ENCODE measurements around the gene ADAM15.

ADAM15 gene

DNA sequence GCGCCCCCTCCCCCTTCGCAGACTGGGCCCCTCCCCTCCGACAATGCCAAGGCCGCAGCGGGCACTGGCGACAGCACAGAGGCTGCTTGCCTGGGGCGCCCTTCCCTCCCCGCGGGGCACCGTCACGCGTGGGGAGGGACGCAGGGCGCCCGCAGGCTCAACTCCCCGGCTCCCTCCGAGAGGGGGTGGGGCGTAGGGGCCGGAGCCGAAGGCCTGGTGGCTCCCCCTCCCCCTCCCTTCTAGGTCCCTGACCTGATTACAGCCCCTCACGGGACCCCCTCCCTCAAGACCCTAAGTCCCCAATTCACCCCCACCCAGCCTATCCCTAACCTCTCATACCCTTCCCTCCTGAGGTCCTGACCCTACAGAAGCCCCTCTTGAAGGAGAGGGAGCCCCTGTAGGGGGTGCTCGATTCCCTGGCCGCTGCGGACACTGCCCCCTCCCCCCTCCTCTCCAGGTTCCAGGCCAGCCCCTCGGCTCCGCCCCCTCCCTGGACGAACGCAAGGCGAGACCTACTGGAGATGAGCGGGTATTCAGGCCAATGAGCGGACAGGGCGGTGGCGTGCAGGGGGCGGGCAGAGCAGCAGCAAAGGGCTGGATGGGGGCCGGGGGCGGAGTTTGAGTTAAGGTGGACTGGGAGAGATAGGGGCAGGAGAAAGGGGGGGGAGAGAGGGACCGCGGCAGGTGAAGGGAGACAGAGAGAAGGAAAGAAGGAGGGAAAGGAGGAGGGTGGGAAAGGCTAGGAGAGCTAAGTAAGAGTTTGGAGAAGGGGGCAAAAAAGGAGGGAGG lies 49.2 kb upstream of the ADAM15 start (continued):
- no peak for TF ChIP-seq ZNF114 (tag by site-specific recombination; IDR thresholded peaks at IDR 0.05)
- no peak for TF ChIP-seq ZNF791 (tag by site-specific recombination; IDR thresholded peaks at IDR 0.05)
- no peak for TF ChIP-seq GLI2 (tag by site-specific recombination; IDR thresholded peaks at IDR 0.05; ENCODE audit: borderline replicate concordance, low read depth)
- TF ChIP-seq EGR2 (tag by site-specific recombination; IDR thresholded peaks at IDR 0.05; ENCODE audit: low read depth) = peak; percentile 73
- TF ChIP-seq ZNF184 (tag by site-specific recombination; IDR thresholded peaks at IDR 0.05) = no peak
- no peak; the same call in 1 of the 2 replicates for TF ChIP-seq ZNF24 (tag by site-specific recombination; IDR thresholded peaks at IDR 0.05)
- no peak for TF ChIP-seq ZNF529 (tag by site-specific recombination; IDR thresholded peaks at IDR 0.05; ENCODE audit: insufficient replicate concordance)
- TF ChIP-seq ZNF302 (tag by site-specific recombination; IDR thresholded peaks at IDR 0.05; ENCODE audit: low read depth) = no peak
- TF ChIP-seq, protein P1, sequence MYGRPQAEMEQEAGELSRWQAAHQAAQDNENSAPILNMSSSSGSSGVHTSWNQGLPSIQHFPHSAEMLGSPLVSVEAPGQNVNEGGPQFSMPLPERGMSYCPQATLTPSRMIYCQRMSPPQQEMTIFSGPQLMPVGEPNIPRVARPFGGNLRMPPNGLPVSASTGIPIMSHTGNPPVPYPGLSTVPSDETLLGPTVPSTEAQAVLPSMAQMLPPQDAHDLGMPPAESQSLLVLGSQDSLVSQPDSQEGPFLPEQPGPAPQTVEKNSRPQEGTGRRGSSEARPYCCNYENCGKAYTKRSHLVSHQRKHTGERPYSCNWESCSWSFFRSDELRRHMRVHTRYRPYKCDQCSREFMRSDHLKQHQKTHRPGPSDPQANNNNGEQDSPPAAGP (tag by site-specific recombination; IDR thresholded peaks at IDR 0.05) = peak; percentile 23
- TF ChIP-seq, protein P2, sequence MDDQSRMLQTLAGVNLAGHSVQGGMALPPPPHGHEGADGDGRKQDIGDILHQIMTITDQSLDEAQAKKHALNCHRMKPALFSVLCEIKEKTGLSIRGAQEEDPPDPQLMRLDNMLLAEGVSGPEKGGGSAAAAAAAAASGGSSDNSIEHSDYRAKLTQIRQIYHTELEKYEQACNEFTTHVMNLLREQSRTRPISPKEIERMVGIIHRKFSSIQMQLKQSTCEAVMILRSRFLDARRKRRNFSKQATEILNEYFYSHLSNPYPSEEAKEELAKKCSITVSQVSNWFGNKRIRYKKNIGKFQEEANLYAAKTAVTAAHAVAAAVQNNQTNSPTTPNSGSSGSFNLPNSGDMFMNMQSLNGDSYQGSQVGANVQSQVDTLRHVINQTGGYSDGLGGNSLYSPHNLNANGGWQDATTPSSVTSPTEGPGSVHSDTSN (CRISPR knock-in tag; IDR thresholded peaks at IDR 0.05) = peak; percentile 56; the same call in 1 of the 2 replicates
- peak; percentile 82 for TF ChIP-seq ZSCAN23 (tag by site-specific recombination; IDR thresholded peaks at IDR 0.05)
- TF ChIP-seq ZNF596 (tag by site-specific recombination; IDR thresholded peaks at IDR 0.05) = peak; percentile 57; the same call in 1 of the 2 replicates
- no peak for TF ChIP-seq ZNF776 (tag by site-specific recombination; IDR thresholded peaks at IDR 0.05; ENCODE audit: borderline replicate concordance)
- TF ChIP-seq, protein P3, sequence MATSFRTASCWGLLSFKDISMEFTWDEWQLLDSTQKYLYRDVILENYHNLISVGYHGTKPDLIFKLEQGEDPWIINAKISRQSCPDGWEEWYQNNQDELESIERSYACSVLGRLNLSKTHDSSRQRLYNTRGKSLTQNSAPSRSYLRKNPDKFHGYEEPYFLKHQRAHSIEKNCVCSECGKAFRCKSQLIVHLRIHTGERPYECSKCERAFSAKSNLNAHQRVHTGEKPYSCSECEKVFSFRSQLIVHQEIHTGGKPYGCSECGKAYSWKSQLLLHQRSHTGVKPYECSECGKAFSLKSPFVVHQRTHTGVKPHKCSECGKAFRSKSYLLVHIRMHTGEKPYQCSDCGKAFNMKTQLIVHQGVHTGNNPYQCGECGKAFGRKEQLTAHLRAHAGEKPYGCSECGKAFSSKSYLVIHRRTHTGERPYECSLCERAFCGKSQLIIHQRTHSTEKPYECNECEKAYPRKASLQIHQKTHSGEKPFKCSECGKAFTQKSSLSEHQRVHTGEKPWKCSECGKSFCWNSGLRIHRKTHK (tag by site-specific recombination; IDR thresholded peaks at IDR 0.05) = no peak
- no peak for TF ChIP-seq ZNF555 (tag by site-specific recombination; conservative IDR thresholded peaks at IDR 0.05)
- TF ChIP-seq, protein P4, sequence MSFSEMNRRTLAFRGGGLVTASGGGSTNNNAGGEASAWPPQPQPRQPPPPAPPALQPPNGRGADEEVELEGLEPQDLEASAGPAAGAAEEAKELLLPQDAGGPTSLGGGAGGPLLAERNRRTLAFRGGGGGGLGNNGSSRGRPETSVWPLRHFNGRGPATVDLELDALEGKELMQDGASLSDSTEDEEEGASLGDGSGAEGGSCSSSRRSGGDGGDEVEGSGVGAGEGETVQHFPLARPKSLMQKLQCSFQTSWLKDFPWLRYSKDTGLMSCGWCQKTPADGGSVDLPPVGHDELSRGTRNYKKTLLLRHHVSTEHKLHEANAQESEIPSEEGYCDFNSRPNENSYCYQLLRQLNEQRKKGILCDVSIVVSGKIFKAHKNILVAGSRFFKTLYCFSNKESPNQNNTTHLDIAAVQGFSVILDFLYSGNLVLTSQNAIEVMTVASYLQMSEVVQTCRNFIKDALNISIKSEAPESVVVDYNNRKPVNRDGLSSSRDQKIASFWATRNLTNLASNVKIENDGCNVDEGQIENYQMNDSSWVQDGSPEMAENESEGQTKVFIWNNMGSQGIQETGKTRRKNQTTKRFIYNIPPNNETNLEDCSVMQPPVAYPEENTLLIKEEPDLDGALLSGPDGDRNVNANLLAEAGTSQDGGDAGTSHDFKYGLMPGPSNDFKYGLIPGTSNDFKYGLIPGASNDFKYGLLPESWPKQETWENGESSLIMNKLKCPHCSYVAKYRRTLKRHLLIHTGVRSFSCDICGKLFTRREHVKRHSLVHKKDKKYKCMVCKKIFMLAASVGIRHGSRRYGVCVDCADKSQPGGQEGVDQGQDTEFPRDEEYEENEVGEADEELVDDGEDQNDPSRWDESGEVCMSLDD (tag by site-specific recombination; IDR thresholded peaks at IDR 0.05) = peak; percentile 96
- no peak for TF ChIP-seq ZNF19 (tag by site-specific recombination; IDR thresholded peaks at IDR 0.05; ENCODE audit: low read depth)
- TF ChIP-seq, protein P5, sequence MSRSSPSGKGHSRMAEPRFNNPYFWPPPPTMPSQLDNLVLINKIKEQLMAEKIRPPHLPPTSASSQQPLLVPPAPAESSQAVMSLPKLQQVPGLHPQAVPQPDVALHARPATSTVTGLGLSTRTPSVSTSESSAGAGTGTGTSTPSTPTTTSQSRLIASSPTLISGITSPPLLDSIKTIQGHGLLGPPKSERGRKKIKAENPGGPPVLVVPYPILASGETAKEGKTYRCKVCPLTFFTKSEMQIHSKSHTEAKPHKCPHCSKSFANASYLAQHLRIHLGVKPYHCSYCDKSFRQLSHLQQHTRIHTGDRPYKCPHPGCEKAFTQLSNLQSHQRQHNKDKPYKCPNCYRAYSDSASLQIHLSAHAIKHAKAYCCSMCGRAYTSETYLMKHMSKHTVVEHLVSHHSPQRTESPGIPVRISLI (tag by site-specific recombination; IDR thresholded peaks at IDR 0.05) = no peak
- TF ChIP-seq, protein P6, sequence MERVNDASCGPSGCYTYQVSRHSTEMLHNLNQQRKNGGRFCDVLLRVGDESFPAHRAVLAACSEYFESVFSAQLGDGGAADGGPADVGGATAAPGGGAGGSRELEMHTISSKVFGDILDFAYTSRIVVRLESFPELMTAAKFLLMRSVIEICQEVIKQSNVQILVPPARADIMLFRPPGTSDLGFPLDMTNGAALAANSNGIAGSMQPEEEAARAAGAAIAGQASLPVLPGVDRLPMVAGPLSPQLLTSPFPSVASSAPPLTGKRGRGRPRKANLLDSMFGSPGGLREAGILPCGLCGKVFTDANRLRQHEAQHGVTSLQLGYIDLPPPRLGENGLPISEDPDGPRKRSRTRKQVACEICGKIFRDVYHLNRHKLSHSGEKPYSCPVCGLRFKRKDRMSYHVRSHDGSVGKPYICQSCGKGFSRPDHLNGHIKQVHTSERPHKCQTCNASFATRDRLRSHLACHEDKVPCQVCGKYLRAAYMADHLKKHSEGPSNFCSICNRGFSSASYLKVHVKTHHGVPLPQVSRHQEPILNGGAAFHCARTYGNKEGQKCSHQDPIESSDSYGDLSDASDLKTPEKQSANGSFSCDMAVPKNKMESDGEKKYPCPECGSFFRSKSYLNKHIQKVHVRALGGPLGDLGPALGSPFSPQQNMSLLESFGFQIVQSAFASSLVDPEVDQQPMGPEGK (tag by site-specific recombination; IDR thresholded peaks at IDR 0.05) = peak; percentile 99
- TF ChIP-seq, protein P7, sequence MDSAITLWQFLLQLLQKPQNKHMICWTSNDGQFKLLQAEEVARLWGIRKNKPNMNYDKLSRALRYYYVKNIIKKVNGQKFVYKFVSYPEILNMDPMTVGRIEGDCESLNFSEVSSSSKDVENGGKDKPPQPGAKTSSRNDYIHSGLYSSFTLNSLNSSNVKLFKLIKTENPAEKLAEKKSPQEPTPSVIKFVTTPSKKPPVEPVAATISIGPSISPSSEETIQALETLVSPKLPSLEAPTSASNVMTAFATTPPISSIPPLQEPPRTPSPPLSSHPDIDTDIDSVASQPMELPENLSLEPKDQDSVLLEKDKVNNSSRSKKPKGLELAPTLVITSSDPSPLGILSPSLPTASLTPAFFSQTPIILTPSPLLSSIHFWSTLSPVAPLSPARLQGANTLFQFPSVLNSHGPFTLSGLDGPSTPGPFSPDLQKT (IDR thresholded peaks at IDR 0.05; ENCODE audit: borderline replicate concordance, low read depth, low read length) = no peak
- TF ChIP-seq ZNF133 (tag by site-specific recombination; IDR thresholded peaks at IDR 0.05) = no peak
- peak; percentile 95 for TF ChIP-seq ZBTB17 (tag by site-specific recombination; IDR thresholded peaks at IDR 0.05)
- TF ChIP-seq, protein P8, sequence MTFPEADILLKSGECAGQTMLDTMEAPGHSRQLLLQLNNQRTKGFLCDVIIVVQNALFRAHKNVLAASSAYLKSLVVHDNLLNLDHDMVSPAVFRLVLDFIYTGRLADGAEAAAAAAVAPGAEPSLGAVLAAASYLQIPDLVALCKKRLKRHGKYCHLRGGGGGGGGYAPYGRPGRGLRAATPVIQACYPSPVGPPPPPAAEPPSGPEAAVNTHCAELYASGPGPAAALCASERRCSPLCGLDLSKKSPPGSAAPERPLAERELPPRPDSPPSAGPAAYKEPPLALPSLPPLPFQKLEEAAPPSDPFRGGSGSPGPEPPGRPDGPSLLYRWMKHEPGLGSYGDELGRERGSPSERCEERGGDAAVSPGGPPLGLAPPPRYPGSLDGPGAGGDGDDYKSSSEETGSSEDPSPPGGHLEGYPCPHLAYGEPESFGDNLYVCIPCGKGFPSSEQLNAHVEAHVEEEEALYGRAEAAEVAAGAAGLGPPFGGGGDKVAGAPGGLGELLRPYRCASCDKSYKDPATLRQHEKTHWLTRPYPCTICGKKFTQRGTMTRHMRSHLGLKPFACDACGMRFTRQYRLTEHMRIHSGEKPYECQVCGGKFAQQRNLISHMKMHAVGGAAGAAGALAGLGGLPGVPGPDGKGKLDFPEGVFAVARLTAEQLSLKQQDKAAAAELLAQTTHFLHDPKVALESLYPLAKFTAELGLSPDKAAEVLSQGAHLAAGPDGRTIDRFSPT (tag by site-specific recombination; IDR thresholded peaks at IDR 0.05) = peak; percentile 94
- TF ChIP-seq ZNF292 (tag by site-specific recombination; IDR thresholded peaks at IDR 0.05; ENCODE audit: borderline replicate concordance, low read depth) = no peak

All from HEK293 (cell line).